Suprapubic skin (tissue), 4 donors: ENCODE data around the gene HIKESHI.

ENCODE experiments used
- EP300 ChIP-seq: sonication (generic); formaldehyde crosslinking; IDR thresholded peaks from one replicate; pipeline ENCODE4 v1.6.1; 2017; ENCODE audit warnings: antibody characterized with exemption
- POLR2A ChIP-seq, 2 donors: fragments of 450-650 bp; IDR thresholded peaks; one replicate each; pipeline ENCODE4 v1.6.1; 2017; ENCODE audit warnings: antibody characterized with exemption in 2 of 2, mild to moderate bottlenecking in 2 of 2, moderate library complexity in 2 of 2
- POLR2AphosphoS5 ChIP-seq, 3 donors: sonication (generic); formaldehyde crosslinking; IDR thresholded peaks; one replicate each; pipeline ENCODE4 v1.6.1; 2017; ENCODE audit warnings: antibody characterized with exemption in 3 of 3
- TF ChIP-seq, protein P1 (sequence below), 2 donors: fragments of 200-600 bp in 1 of 2; fragments of 450-650 bp in 1 of 2; sonication (generic) in 1 of 2; IDR thresholded peaks; one replicate each; pipeline ENCODE4 v1.5.1; 2016 to 2019; ENCODE audit warnings: antibody characterized with exemption in 2 of 2, mild to moderate bottlenecking in 1 of 2, moderate library complexity in 1 of 2

DNA sequence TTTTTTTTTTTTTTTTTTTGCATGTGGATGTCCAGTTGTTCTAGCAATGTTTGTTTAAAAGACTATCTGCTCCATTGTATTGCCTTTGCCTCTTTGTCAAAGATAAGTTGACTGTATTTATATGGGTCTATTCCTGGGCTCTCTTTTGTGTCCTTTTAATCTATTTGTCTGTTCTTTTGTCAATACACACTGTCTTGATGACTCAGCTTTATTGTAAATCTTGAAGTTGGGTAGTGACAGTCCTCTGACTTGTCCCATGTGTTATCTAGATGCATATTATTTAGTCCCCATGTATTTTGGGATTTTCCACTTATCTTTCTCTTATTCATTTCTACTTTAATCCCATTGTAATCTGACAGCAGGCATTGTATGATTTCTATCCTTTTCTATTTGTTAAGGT is 75.9 kb downstream of the HIKESHI start:
- TF ChIP-seq EP300 (no peak), POLR2A (IDR thresholded peaks at IDR 0.05) (no peak), POLR2AphosphoS5 (IDR thresholded peaks at IDR 0.05) (no peak)
- TF ChIP-seq, protein P1, sequence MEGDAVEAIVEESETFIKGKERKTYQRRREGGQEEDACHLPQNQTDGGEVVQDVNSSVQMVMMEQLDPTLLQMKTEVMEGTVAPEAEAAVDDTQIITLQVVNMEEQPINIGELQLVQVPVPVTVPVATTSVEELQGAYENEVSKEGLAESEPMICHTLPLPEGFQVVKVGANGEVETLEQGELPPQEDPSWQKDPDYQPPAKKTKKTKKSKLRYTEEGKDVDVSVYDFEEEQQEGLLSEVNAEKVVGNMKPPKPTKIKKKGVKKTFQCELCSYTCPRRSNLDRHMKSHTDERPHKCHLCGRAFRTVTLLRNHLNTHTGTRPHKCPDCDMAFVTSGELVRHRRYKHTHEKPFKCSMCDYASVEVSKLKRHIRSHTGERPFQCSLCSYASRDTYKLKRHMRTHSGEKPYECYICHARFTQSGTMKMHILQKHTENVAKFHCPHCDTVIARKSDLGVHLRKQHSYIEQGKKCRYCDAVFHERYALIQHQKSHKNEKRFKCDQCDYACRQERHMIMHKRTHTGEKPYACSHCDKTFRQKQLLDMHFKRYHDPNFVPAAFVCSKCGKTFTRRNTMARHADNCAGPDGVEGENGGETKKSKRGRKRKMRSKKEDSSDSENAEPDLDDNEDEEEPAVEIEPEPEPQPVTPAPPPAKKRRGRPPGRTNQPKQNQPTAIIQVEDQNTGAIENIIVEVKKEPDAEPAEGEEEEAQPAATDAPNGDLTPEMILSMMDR (IDR thresholded peaks at IDR 0.05) = no peak
